ENCODE data around the gene PIR.
A peak's percentile ranks its signal among the peaks of the same experiment; 100 is the strongest.

PIR gene

DNA sequence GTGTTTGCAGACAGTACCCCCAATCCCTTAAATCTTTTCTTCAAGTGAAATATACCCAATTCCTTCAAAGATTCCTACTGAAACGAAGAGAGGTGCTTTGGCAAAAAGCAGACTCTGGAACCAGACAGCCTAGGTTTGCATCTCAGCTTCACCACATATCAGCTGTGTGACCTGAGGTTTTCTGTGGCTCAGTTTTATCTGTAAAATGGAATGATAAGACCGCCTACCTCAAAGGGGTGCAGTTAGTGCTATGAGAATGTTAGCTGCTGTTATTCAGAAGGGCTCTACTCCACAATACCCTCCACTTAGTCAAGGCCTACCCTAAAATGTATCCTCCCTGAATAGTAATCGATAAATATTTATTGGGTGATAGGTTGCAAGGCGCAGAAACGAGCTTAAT, 664 bp downstream of the PIR start:
- no peak for DNase-seq (ENCODE audit: low read depth, low spot score)

DNA sequence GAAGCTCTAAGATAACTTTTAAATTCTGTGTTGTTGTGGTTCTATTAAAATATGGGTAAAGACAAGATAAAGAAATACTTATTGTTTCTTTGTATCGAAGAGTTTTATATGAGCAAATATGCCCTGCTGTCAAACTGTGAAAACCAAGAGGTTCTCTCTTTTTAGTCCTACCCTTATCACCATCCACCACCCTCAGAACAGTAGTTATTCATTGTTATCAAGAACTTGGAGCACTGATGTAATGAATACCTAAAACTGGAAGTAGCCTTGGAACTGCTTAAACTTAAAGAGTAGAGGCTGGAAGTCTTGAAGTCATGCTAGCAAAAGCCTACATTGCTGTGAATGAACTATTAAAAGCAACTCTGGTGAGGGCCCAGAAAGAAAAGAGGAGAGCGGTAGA, 9.2 kb downstream of the PIR start:
- DNase-seq (ENCODE audit: low read depth, low spot score) = no peak

DNA sequence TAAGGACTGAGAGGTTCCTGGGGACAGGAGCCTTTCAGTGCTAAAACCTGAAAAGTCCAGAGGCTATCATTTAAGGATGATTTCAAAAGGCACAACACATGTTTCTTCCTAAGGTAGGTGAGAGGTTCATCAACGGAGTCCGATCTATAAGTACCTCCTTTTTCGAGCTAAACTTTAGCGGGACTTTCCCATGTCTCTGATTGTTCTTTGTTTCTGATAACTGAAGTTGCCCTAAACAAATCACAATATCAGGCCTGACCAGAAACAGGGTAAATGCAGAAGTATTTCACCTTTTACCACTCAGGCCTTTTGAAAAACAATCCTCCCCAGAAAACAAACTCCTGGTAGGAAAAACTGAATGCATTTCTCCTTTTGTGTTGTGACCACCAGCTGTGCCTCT, 17.6 kb downstream of the PIR start:
- no peak for DNase-seq (ENCODE audit: low read depth, low spot score)

DNA sequence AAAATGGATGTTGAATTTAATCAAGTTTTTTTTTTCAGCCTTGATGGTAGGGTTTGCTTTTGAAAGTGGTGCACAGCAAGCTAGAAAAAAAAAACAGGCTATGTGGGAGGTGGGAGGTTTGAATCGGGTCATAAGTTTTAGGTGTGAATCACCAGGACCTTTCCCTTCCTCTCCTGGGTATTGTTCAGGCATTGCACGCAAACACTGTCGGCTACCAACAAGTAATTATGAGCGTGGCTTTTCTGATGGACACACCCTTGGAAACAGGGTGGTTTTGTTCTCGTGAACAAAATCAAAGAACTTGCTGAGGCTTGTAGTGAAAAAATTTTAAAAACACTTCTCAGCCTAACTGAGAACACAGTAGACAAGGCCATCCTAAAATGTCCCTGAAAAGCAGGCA, 18.1 kb downstream of the PIR start:
- DNase-seq (ENCODE audit: low read depth, low spot score) = no peak

DNA sequence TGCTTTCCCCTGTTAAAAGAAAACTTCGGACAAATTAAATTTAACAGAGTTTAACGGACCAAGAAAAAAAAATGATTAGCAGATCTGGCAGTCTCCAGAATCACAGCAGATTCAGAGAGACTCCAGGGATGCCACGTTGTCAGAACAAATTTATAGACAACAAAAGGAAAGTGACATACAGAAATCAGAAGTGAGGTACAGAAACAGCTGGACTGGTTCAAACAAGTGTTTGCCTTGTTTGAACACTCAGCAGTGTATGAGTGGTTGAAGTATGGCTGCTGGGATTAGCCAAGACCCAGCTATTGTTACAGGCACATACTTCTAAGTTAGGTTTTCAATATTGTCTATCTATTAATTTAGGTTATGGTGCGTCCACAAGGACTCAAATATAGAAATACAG, 19.1 kb downstream of the PIR start:
- no peak for DNase-seq (ENCODE audit: low read depth, low spot score)

DNA sequence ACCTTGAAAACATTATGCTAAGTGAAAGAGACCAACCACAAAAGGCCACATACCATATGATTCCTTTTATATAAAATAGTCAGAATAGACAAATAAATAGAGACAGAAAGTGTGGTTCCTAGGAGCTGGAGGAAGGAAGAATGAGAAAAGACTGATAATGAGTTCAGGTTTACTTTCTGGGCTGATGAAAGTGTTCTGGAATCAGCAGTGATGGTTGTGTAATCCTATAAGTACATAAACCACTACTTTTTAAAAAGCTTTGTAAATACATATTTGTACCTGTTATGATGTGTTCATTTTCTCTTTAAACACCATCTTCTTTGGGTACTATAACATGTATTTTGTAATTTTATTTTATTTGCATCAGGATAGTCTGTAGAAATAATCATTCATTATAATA, 20.6 kb downstream of the PIR start:
- no peak for DNase-seq (ENCODE audit: low read depth, low spot score)

DNA sequence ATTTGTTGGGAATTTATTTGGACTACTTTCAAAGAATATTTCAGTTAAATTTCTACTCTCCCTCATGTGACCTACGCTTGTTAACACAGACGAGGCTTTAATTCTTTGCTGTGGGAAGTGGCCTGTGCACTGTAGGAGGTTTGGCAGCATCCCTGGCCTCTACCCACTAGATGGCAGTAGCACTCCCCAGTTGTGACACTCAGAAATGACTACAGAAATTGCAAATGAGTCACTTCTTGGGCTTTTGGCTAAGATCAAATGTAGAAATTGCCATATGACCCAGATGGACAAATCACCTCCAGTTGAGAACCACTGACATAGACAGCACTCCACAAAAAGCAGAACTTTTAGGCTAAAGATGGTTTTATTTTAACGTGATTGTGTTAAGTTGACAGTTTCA, 22.1 kb downstream of the PIR start:
- peak; percentile 77 for DNase-seq (ENCODE audit: low read depth, low spot score)

DNA sequence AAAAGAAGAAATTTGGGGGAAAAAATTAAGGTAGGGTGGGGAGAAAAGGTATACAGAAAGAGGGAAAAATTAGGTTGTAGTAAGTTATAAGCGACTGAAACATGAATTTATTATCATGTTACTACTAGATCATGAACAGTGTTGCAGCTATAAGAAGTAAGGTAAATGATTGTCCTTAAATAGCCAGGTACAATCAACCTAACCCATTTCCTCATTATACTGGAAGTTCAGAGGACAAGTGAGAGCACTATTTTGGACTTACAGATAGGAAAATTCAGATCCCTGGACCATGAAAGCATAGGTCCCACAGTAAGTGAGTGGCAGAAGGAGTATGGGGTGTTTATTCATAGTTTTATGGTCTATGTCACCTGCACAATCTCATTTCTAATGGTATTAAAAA, 23.5 kb downstream of the PIR start:
- DNase-seq (ENCODE audit: low read depth, low spot score) = no peak

DNA sequence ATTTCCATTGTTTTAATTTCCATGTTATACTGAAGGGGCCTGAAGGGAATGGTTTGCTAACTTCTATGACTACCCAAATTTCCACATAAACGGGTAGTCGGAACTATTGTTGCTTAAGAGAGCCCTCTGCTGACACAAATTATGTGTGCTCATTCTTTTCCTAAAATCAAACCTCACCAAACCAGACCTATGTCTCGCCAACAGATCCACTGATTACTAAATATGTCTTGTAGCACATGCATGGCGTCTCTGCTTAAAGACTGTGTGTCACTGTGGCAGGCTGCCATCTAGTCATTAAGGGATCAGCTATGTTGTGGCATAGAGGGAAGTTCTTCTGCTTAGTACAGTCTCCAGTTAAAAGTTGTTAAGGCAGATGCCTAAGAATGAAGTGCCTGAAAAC, 25.1 kb downstream of the PIR start:
- peak; percentile 22 for DNase-seq (ENCODE audit: low read depth, low spot score)

DNA sequence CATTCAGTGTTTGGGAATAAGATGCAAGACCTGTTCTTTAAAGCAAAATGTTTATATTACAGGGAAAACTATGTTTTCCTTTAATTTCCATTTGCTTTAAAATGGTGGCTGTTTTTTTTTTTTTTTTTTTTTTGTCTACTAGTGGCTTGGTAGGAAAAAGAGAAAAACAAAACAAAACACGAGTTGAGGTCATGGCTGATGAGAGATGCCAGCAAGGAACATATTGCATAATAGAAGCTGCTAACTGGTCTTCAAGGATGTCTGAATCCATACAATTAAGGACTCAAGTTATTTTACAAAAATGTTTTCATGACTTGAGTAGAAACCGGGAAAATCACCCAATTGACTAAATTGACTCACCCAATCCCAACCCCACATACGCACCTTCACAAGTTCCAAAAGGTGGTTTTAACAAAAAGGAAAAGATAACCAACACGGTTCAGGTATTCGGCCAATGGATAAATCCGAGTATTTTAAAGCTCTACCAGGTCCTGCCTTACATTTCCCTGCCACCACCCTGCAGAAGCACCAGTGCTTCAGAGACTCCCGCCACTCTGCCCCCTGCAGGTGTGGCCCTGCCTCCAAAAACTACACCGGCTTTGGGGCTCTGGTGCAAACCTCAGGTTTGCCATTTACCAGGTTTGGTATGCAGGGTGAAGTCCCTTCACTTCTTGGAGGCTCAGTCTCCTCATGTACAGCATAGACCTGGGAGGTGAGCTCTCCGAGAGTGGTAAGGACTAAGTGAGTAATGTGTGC, 27.1 kb downstream of the PIR start:
- peak; percentile 53 for DNase-seq (ENCODE audit: low read depth, low spot score)

DNA sequence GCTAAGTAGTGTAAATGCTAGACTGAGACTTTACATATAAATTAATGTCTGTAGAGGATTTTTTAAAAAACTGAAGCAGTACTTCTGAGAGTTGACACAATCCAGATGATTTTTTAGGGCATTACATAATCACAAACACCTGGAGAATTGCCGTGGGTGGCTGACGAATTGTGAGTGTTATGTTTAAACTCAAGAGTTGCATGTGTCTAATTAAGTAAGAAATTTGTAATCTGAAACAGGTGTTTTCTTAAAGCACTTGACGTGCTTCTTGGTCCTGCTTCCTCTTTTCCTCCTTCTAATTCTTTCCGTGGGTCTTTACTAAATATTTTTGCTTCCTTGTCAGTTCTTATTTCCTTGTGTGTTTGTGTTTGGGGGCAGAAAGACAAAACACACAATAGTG, 27.8 kb downstream of the PIR start:
- DNase-seq (ENCODE audit: low read depth, low spot score) = no peak

DNA sequence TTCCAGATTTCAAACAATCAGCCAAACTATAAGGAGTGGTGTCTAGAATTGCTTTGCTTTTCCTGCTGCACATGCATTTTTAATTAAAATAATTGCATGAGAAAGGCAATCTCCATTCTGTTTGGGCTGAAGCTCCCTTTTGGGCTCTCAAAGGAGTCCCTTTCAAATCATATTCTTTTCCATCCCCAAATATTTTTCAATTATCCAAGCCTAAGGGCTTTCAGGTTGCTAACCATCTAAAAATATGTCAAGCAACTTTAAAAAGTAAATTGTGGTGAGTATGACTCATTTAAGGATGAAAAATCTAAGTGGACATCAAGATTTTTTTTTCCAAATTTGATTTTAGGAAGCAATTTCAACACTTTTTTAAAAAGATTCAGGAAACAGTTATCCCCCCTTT, 28.4 kb downstream of the PIR start:
- DNase-seq (ENCODE audit: low read depth, low spot score) = no peak

DNA sequence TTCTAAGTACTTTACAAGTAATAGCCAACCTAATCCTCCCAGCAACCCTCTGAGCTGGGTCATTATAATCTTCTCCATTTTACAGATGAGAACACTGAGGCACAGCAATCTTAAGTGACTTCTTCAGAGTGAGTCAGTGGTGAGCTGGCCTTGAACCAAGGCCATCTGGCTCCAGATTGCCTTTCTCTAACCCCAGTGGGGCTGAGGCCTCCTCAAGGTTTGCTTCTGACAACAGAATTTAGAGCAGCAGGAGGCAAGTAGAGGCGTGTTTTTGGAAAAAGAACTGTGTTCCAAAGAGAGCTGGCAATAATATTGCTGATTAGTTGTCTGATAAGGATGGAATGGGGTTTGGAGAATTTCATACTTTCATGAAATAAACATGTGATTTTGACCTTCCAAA, 41.2 kb downstream of the PIR start:
- no peak for DNase-seq (ENCODE audit: low read depth, low spot score)

DNA sequence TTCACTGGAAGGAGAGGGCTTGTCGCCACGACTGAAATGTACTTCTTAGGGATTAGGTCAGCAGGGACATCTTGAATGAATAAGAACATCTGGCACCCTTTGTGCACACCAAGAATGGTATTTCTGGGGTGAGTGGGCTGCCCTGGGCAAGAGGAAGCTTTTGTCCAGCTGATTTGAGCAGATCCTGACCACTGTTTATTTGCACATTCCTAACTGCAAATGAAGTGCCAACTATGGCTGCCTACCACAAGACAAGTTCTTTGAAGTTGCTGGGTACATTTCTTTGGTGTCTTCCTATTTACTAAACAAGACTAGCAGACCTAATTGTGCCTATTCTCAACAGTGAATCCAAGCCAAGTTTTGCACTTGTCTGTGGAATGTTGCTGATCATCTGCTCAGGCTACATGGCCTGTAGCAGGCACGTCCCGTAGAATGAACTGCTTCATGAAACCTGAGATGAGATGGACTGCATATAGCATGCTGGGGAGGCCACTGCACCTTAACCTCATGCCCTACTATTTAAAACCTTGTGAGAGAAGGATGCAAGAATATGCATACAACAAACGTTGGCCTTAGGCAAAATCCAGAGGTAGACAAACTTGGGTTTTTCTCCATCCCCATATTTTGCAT, 45.0 kb downstream of the PIR start:
- peak; percentile 50 for DNase-seq (ENCODE audit: low read depth, low spot score)

DNA sequence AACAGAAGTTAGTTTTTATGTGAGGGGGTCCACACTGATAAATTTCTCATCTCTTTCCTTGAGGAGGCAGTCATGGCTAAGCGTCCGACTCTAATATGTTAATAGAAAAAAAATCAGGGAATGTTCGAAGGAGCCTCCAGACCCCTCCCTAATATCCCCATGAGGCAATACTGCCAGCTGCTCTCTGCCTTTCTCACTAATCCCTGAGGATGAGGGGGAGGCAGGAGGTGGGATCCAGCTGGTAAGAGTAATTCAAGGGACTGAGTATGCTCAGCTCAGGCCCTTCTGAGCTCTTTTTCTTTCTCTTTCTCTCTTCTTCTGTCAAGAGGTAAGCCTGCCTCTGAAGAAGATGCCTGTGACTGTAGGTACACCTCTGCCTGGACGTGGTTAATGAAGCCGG, 51.7 kb downstream of the PIR start:
- no peak for DNase-seq (ENCODE audit: low read depth, low spot score)

DNA sequence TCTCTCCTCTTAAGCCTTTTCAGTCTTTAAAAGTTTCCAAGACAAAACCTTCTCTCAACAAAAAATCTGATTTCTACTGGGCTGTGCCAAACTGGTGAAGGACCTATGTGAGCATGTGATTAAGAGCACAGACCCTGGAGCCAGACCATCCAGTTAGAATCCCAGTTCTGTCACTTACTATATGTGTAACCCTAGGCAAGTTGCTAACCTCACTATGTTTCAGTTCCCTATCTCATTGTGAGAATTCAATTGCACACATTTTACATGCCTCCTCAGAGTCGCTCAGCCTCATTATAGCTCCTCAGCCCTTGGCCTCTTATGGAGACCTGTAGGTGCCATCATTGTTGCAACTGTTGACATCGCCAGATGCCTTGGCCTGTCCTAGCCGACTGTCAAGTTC, 54.8 kb downstream of the PIR start:
- no peak for DNase-seq (ENCODE audit: low read depth, low spot score)

DNA sequence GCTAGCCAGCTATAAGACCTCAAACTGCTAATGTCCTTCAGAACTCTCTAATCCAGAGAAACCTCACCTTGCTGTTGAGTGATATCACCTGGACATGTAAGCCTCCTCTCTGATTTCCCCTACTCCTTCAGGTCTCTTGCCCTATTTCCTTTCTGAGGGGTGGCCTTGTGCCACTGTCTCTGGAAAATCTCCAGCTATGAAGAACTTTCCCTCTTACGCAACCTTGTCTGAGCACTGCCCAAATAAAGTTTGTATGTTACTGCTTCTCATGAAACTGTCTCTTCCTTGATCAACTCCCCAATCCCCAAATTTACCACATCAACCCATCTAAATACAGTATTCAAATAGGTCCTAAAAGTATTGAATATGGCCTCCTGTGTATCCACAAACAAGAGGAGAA, 55.4 kb downstream of the PIR start:
- no peak for DNase-seq (ENCODE audit: low read depth, low spot score)

DNA sequence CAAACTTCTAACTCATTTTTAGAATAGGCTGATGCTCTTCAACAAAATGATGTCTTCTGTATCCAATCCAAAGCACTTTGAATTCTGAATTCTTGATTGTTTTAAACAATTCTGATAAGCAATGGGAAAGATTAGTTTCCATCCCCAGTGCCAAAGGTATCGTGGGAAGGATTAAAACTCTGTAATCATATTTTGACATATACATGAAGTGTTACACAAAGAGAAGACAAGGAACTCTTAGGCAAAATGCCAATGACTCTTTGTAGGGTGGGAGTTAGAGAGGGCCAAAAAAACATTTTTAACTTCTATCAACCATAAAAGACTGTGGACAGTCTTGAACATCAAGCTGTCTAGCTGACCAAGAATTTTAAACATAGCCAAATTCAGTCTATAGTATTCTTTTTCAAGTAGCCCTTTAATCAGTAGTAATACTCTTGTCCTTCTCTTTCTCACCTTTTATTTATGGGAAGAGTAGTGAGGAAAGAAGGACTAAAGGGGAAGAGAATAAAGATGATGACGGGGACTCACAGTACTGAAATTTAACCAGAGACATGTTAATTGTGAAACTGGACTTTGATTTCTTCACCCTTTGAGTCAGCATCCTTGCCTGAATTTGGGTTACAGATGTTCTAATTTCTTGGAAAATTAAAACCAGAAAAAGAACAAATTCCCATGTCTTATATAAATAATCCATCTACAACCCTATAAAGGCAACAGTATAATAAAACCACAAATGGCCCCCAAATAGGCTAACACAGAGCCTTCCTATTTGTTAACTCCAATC, 57.1 kb downstream of the PIR start:
- no peak for DNase-seq (ENCODE audit: low read depth, low spot score)

DNA sequence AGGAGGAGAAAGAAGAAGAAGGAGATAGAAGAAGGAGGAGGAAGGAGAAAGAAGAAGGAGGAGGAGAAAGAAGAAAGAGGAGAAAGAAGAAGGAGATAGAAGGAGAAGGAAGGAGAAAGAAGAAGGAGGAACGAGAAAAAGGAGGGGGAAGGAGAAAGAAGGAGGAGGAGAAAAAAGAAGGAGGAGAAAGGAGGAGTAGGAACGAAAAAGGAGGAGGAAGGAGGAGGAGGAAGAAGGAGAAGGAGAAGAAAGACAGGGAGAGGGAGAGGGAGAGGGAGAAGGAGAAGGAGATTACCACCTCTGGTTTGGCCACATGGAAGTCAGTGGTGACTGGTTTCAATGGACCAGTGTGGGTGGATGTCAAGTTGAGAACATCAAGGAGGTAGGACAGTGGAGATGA, 58.9 kb downstream of the PIR start:
- DNase-seq (ENCODE audit: low read depth, low spot score) = no peak

DNA sequence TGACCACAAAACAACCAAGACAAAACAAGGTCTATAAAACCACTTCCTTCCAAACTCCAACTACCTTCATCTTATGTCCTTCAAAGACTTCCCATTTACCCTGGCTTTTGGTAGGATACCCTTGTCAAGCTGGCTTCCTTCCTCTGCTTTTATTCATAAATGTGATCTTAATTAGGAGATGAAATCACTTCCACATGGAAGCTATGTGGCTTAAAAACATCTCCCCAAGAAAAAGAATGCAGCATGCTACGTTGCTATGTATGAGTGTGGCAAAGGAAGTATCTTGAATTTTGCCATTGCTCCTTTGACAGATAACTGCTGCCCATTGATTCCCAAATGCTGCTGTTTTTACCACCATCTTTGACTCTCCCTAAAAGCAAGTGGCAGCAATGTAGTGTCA, 62.5 kb downstream of the PIR start:
- no peak for DNase-seq (ENCODE audit: low read depth, low spot score)

DNA sequence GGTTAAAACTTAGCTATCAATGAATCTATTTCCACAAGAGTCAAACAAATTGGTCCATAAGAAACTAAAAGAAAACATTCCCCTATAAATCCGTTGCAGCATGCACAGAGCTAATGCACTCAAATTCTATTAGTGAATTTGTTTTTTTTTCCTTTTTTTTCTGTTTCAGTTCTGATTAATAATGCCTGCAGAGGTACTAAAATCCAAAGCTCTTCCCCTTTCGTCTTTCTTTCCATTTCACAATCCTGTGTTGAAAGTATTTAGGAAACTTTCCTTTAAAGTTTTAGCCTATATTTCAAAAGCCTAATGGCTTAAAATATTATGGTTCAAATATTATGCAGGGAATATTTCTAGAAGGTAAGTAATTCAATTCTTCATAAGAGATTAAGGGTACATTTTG, 63.1 kb downstream of the PIR start:
- DNase-seq (ENCODE audit: low read depth, low spot score) = no peak

DNA sequence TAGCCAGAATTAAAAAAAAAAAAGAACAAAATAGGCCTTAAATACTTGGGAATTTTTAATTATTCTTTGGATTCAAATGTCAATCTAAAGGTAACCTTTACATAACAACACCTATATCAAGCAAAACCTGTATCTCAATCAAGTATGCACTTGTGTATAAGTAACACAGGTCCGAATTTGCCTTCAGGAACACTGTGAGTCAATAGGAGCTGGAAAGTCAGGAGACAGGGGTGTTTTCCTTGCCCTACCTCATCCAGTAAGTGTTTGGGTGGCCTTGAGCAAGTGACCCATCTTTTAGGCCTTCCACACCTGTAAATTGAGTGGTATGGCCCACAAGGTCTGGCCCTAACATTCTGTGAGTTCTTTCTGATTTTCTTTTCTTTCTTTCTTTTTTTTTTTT, 68.1 kb downstream of the PIR start:
- DNase-seq (ENCODE audit: low read depth, low spot score) = no peak

DNA sequence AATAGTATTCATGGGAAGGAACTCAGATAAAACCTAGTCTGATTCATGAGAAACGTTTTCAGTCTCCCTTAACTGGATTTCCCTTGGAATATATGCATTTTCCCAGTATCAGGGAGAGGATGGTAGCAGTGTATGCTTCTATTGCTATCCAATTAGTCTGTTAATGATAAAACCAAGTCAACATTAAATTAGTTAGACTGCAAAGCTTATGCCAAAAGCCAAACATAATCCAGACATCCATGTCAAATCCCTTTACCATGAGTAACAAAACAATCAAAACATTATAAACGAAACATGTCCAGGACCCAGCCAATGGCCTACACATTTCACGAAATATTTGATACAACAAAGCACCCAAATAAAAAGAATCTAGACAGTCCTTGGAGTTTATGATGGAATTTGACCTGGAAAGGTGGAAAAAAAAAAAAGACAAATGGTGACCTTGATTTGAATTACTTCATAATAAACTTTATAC, 74.4 kb downstream of the PIR start:
- no peak for DNase-seq (ENCODE audit: low read depth, low spot score)

Measured in ELF-1 (cell line).